Measurements from ENCODE around the gene EDARADD. TPM values are rescaled to one million over a fixed set of nuclear protein-coding genes. Genes with fewer than 3 reads are reported as not detected.

EDARADD gene
- total and polyA plus RNA-seq, 2 experiments from 2014 or later, result 0.86 to 1.7 TPM

DNA sequence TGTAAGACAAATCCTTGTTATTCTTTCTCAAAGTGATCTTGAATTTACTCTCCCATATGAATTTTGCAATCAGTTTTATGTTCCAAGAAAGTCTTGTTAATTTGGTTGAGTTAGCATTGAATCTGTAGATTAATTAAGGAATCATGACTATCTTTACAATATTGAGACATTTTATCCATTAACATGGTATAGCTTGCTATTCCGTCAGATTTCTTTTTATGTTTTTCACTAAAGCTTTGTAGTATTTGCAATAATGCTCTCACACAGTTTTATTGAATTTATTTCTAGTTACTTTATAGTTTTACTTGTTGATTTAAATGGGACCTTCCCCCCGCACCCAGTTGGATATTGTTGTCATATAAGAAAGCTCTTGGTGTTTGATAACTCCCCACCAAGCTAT lies 5.8 kb upstream of the EDARADD start:
- no peaks in the 10 kb centered on the region for H3F3A ChIP-seq (ENCODE audit: insufficient read depth)
- H3K4me3 ChIP-seq, result no peak overlapping the region
- H3K79me2 ChIP-seq (ENCODE audit: insufficient read depth), result no peaks in the 10 kb centered on the region
- H3K4me1 ChIP-seq (ENCODE audit: insufficient read depth), result peaks cover 2% of the 10 kb centered on the region; the same call in 1 of the 2 replicates
- no peaks in the 10 kb centered on the region for H4K20me1 ChIP-seq (ENCODE audit: insufficient read depth)
- H3K9ac ChIP-seq, result no peak overlapping the region
- H3K36me3 ChIP-seq (ENCODE audit: low read depth), result no peaks in the 10 kb centered on the region
- no peak for DNase-seq
- 36 to 41% methylated on average over 2 of the region's 2 CpGs for WGBS, 2 experiments (ENCODE audit: low coverage in 1 of 2, low lambda C conversion rate in 2 of 2, missing lambda C conversion rate in 2 of 2)
- no peaks in the 10 kb centered on the region for H3K9me2 ChIP-seq (ENCODE audit: insufficient read depth)
- no peak overlapping the region for H3K27ac ChIP-seq
- no peak overlapping the region for H2AFZ ChIP-seq
- H3K4me2 ChIP-seq (ENCODE audit: unreplicated experiment), result no peak overlapping the region
- H3K27me3 ChIP-seq (replicated peaks; ENCODE audit: insufficient read depth), result peaks cover 6% of the 10 kb centered on the region; the same call in 1 of the 2 replicates
- in situ Hi-C loops (cut with MboI), result no loop called here
- no peaks in the 10 kb centered on the region for H3K9me3 ChIP-seq (ENCODE audit: low read depth)
- TF ChIP-seq EZH2 (IDR thresholded peaks at IDR 0.05; ENCODE audit: insufficient read depth, poor library complexity, severe bottlenecking) (no peak), EZH2phosphoT487 (IDR thresholded peaks at IDR 0.05; ENCODE audit: insufficient read depth, low read depth) (no peak)

DNA sequence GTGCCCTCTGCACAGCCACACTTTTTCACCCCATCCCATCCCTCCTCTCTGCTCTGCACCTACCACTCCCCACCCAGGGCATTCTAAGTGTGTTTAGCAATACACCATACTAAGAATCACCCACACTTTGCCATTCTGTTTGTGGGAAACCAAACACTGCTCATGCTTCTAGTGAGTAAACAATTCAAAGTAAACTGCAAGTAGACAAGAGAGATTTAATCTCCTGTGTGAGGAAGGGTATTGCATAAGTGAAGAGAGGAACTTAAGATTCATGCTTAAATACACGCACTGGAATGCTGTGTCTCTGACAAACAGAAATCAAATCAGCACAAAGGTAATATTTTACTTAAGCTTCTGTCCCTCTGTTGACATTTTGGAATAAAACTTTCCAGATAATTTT lies 4.8 kb upstream of the EDARADD start:
- H2AFZ ChIP-seq, result no peak overlapping the region
- 0 out of 2 replicates have a peak, but pooled peaks cover 2% of the 10 kb centered on the region for H3F3A ChIP-seq (ENCODE audit: insufficient read depth)
- H3K9ac ChIP-seq, result no peak overlapping the region
- H3K4me1 ChIP-seq (ENCODE audit: insufficient read depth), result peaks cover 2% of the 10 kb centered on the region; the same call in 1 of the 2 replicates
- H3K36me3 ChIP-seq (ENCODE audit: low read depth), result no peaks in the 10 kb centered on the region
- H3K27me3 ChIP-seq (replicated peaks; ENCODE audit: insufficient read depth), result peaks cover 6% of the 10 kb centered on the region; the same call in 1 of the 2 replicates
- H3K27ac ChIP-seq, result no peak overlapping the region
- 31 to 35% methylated on average over 1 of the region's 1 CpG for WGBS, 2 experiments (ENCODE audit: low coverage in 1 of 2, low lambda C conversion rate in 2 of 2, missing lambda C conversion rate in 2 of 2)
- no peak for TF ChIP-seq EZH2 (IDR thresholded peaks at IDR 0.05; ENCODE audit: insufficient read depth, poor library complexity, severe bottlenecking)
- no peak for TF ChIP-seq EZH2phosphoT487 (IDR thresholded peaks at IDR 0.05; ENCODE audit: insufficient read depth, low read depth)
- H3K9me3 ChIP-seq (ENCODE audit: low read depth), result no peaks in the 10 kb centered on the region
- no peaks in the 10 kb centered on the region for H4K20me1 ChIP-seq (ENCODE audit: insufficient read depth)
- H3K79me2 ChIP-seq (ENCODE audit: insufficient read depth), result no peaks in the 10 kb centered on the region
- no peaks in the 10 kb centered on the region for H3K9me2 ChIP-seq (ENCODE audit: insufficient read depth)
- in situ Hi-C loops (cut with MboI), result no loop called here
- no peak overlapping the region for H3K4me2 ChIP-seq (ENCODE audit: unreplicated experiment)
- no peak overlapping the region for H3K4me3 ChIP-seq
- no peak for DNase-seq

DNA sequence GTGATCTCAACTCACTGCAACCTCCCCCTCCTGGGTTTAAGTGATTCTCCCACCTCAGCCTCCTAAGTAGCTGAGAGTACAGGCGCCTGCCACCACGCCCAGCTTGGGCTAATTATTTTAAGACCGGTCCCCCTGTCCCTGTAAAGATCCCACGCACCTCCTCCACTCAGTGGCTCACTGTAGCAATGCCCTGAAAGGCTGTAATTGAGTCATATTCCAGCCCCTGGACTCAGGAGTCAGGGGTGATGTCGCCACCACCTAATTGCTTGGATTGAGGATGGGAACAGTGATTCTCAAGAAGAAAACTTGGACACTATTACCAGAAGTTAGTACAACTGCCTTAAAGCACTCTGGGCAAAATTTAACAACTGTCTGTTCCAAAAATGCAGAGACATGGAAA lies 3.1 kb upstream of the EDARADD start:
- peaks cover 2% of the 10 kb centered on the region; the same call in 1 of the 2 replicates for H3K4me1 ChIP-seq (ENCODE audit: insufficient read depth)
- 25 to 26% methylated on average over 5 of the region's 5 CpGs for WGBS, 2 experiments (ENCODE audit: low coverage in 1 of 2, low lambda C conversion rate in 2 of 2, missing lambda C conversion rate in 2 of 2)
- H3K4me2 ChIP-seq (ENCODE audit: unreplicated experiment), result no peak overlapping the region
- peak; percentile 35 for DNase-seq
- no peaks in the 10 kb centered on the region for H4K20me1 ChIP-seq (ENCODE audit: insufficient read depth)
- no peaks in the 10 kb centered on the region for H3K9me3 ChIP-seq (ENCODE audit: low read depth)
- in situ Hi-C loops (cut with MboI), result no loop called here
- H3K79me2 ChIP-seq (ENCODE audit: insufficient read depth), result no peaks in the 10 kb centered on the region
- H3K27ac ChIP-seq, result no peak overlapping the region
- H3K27me3 ChIP-seq (replicated peaks; ENCODE audit: insufficient read depth), result peaks cover 6% of the 10 kb centered on the region; the same call in 1 of the 2 replicates
- 0 out of 2 replicates have a peak, but pooled peaks cover 7% of the 10 kb centered on the region for H3F3A ChIP-seq (ENCODE audit: insufficient read depth)
- H3K4me3 ChIP-seq, result no peak overlapping the region
- TF ChIP-seq EZH2 (IDR thresholded peaks at IDR 0.05; ENCODE audit: insufficient read depth, poor library complexity, severe bottlenecking), result no peak
- no peak for TF ChIP-seq EZH2phosphoT487 (IDR thresholded peaks at IDR 0.05; ENCODE audit: insufficient read depth, low read depth)
- H2AFZ ChIP-seq, result no peak overlapping the region
- no peaks in the 10 kb centered on the region for H3K36me3 ChIP-seq (ENCODE audit: low read depth)
- H3K9ac ChIP-seq, result no peak overlapping the region
- H3K9me2 ChIP-seq (ENCODE audit: insufficient read depth), result no peaks in the 10 kb centered on the region

DNA sequence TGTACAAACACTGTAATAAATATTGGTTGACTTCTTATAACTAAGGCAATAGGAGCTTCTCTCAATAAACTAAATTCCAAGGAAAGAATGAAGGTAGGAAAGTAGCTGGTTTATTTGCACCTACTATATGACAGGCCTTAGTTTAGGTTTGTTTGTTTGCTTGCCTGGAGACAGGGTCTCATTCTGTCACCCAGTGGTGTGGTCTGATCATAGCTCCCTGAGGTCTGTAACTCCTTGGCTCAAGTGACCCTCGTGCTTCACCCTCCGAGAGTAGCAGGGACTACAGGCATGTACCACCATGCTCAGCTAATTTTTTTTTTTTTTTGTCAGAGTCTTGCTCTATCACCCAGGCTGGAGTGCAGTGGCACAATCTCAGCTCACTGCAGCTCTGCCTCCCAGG lies 1.9 kb upstream of the EDARADD start:
- no peak for TF ChIP-seq EZH2phosphoT487 (IDR thresholded peaks at IDR 0.05; ENCODE audit: insufficient read depth, low read depth)
- no peak for TF ChIP-seq EZH2 (IDR thresholded peaks at IDR 0.05; ENCODE audit: insufficient read depth, poor library complexity, severe bottlenecking)
- Histone ChIP-seq H3K27ac (no peak overlapping the region), H3K4me2 (ENCODE audit: unreplicated experiment) (no peak overlapping the region), H3K4me1 (ENCODE audit: insufficient read depth) (peaks cover 2% of the 10 kb centered on the region; the same call in 1 of the 2 replicates), H4K20me1 (ENCODE audit: insufficient read depth) (no peaks in the 10 kb centered on the region), H3K79me2 (ENCODE audit: insufficient read depth) (no peaks in the 10 kb centered on the region), H3F3A (ENCODE audit: insufficient read depth) (0 out of 2 replicates have a peak, but pooled peaks cover 7% of the 10 kb centered on the region), H3K9me2 (ENCODE audit: insufficient read depth) (no peaks in the 10 kb centered on the region), H3K27me3 (replicated peaks; ENCODE audit: insufficient read depth) (peaks cover 6% of the 10 kb centered on the region; the same call in 1 of the 2 replicates), H3K4me3 (no peak overlapping the region), H3K36me3 (ENCODE audit: low read depth) (no peaks in the 10 kb centered on the region), H3K9ac (no peak overlapping the region), H2AFZ (no peak overlapping the region), H3K9me3 (ENCODE audit: low read depth) (no peaks in the 10 kb centered on the region)
- in situ Hi-C loops (cut with MboI), result no loop called here
- 40 to 78% methylated on average over 2 of the region's 2 CpGs for WGBS, 2 experiments (ENCODE audit: low coverage in 1 of 2, low lambda C conversion rate in 2 of 2, missing lambda C conversion rate in 2 of 2)
- no peak for DNase-seq

All from GM23248 (cell line).